Measurements from ENCODE around the gene FBN2.

The FBN2 gene
- long read RNA-seq, donor 1: 0 reads
- long read RNA-seq, donor 2: 0 reads
- long read RNA-seq, donor 3: 0 reads
- long read RNA-seq, donor 4, partial matches to known transcripts: 0 of 1 reads
- long read RNA-seq, donor 4, other reads (novel, unspliced or antisense): 0 of 1 reads
- long read RNA-seq, donor 5, full-length matches to known transcripts: 2 of 2 reads
- long read RNA-seq, donor 5, partial matches to known transcripts: 0 of 2 reads
- long read RNA-seq, donor 5, other reads (novel, unspliced or antisense): 0 of 2 reads
- long read RNA-seq, donor 6, full-length matches to known transcripts: 3 of 21 reads
- long read RNA-seq, donor 6, partial matches to known transcripts: 18 of 21 reads
- long read RNA-seq, donor 6, other reads (novel, unspliced or antisense): 0 of 21 reads
- long read RNA-seq, donor 7, full-length matches to known transcripts: 2 of 16 reads
- long read RNA-seq, donor 7, partial matches to known transcripts: 14 of 16 reads
- long read RNA-seq, donor 7, other reads (novel, unspliced or antisense): 0 of 16 reads
- long read RNA-seq, donor 8, full-length matches to known transcripts: 3 of 3 reads
- long read RNA-seq, donor 8, partial matches to known transcripts: 0 of 3 reads
- long read RNA-seq, donor 8, other reads (novel, unspliced or antisense): 0 of 3 reads

DNA sequence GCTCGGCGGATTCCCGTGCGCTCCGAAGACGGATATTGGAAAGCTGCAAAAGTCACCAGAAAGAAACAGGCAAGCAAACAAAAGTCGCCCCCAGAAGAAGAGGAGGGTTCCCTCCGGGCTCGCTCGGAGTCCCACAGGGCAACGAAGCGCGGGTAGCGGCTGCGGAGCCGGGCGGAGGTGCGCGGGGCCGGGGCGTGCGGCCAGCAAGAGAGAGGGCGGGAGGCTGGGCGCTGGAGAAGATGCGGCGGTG is at the start of gene FBN2:
Gene FBN2 (minus strand): TSS at position 246 of the 250 bp plus-strand sequence. CDS start 642 bp downstream, outside the sequence.
- peak; percentile 91 for DNase-seq

DNA sequence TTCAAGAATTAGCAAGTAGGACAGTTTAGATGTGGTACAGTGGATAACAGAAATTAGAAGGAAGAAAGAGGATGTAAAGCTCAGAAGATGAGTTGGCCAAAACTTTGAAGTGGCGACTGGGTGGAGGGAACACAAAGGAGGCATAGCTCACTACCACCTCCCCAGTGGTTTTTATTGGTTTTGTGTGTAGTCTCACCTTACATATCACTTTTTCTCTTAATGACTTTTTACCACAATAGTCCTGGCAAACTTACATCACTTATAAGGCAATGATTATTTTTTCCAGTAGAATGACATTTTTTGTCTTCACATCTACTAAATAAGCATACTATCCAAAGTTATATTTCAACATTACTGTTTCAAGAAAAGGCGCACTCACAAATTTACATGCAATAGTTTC is 49.2 kb upstream of the FBN2 start:
- DNase-seq: no peak

DNA sequence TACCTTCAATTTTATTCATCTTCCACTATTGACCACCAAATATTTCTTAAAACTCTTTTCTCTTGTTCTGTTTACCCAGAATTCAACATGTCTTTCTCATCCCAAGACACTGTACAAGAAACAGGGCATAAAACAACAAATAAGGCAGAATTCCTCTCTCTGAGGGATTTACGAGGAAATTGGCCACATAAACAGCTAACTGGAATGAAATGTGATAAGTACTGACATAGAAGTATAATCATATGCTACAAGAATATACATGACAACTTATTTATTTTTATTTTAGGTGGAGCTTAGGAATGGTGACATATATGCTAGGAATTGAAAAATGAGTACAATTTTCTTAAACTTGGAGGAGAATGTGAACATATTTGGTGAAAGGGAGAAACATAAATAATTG is 48.8 kb upstream of the FBN2 start:
- no peak for DNase-seq

DNA sequence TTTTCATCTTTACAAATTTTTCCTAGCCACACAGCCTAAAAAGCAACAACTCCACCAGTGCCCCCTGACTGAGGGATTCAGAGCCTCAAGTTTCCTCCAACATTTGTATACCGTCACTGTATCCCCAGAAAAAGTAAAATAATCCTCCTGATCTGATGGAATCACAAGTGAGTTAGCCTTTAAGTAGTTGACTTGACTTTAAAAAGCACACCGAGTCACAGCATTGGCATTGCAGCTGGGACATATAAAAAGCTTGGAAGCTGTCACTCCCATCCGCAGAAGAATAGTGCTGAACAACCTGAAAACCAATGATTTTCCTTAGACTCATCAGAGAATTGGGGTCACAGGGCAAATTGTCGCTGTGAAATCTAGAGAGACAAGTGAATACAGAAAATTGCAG is 41.6 kb upstream of the FBN2 start:
- no peak for DNase-seq

DNA sequence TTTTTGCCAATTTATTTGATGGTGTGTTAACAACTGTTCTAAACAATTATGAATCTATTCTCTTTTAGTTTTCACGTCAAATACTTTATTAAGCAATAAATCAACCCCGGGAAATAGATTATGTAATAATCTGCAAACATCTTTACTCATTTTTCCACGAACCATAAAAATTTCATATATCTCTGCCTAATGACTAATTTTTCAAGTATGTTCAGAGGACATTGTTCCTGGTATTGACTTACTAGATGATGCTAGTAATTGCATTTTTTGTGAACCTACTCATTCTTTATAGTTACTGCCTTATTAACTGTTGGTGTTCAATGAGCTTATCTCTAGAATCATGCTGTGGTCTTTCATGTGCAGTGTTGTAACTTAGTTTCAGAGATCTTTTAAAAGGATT is 41.0 kb upstream of the FBN2 start:
- DNase-seq: no peak

DNA sequence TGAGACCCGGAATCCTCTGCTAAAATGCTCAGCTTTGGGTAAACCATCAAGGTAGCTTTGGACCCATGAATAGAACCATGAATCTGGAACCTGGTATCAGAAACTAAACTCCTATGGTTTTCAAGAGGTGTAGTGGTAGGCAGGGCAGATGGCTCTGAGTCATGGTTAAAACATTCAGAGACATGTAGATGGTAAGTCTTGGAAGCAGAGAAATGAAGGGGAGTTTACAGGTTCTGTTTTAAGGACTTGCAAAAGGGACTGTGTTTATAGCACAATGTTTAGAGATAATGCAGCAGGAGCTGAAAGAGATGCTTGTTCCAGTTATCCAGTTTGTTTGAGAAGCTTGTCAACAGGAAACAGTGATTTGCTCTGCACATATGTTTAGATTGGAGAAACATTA is 36.0 kb upstream of the FBN2 start:
- DNase-seq: no peak

DNA sequence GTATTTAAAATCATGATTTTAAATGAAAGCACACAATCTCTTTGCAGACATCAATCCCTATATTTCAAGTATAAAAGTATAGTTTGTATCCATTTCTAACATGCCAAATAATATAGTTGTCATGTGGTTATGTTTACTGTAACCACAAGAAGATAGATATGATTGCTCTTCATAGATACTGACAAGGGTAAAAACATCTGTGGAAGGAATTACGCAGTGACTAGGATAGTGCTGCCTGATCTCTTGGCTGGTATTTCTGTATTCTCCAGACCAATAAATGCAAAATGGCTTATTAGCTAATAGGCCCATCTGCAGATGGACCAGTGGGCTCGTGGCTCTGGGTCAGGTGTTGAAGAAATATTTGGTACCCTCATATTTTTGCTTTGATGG is 34.9 kb upstream of the FBN2 start:
- no peak for DNase-seq

DNA sequence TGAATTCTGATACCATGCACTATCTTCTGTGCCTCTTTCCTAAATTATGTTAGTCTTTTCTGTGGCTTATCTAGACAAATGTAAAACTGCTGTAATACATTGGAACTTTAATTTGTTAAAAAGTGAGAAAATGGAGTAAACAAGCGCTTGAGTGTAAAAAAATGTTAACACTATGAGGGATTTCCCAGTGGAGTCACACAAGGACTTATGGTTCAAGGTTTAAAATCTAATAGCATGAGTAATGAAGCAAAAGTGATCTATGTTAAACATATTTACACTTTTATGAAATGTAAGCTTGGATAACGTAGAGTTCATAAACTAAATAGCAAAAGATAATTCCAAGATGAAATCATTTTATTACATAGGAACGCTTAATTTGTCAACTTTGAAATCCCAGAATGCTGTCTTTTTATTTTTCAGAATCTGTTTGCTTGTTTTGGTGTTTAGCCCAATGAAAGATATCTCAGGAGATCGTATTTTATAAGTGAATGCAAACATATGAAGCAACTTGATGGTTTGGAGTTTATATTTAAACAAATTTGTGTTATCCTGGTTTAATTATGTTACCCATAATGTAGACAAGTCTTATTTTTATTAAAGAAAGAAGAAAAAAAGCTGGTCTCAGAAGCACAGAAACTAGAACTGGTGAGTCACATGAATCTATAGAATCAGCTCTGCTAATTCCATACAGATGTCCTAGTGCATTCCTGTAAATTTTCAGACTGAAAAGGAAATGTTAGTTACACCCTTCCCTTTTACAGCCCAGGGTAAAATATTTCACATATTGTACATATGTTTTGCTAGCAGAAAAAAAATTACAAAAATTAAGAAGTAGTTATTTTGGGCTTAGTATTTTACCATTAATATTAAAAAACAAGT is 34.2 kb upstream of the FBN2 start:
- DNase-seq: no peak

DNA sequence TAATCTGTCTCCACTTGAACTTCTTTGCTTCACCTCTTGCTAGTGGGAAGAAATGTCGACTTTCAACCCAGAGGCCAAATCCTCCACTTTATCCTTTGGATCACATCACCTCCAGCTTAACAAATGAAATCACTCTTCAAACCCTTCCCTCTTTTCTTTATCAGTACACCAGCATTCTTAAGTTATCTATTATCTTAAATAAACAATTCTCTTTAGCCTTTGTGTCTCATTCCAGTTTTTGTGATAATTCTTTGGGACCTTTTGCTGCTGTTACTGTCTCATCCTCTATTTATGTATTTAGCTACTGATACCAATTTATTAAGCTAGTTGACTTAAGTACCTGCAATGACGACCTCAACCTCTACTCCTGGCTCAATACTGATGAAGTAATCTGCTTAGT is 28.1 kb upstream of the FBN2 start:
- no peak for DNase-seq

DNA sequence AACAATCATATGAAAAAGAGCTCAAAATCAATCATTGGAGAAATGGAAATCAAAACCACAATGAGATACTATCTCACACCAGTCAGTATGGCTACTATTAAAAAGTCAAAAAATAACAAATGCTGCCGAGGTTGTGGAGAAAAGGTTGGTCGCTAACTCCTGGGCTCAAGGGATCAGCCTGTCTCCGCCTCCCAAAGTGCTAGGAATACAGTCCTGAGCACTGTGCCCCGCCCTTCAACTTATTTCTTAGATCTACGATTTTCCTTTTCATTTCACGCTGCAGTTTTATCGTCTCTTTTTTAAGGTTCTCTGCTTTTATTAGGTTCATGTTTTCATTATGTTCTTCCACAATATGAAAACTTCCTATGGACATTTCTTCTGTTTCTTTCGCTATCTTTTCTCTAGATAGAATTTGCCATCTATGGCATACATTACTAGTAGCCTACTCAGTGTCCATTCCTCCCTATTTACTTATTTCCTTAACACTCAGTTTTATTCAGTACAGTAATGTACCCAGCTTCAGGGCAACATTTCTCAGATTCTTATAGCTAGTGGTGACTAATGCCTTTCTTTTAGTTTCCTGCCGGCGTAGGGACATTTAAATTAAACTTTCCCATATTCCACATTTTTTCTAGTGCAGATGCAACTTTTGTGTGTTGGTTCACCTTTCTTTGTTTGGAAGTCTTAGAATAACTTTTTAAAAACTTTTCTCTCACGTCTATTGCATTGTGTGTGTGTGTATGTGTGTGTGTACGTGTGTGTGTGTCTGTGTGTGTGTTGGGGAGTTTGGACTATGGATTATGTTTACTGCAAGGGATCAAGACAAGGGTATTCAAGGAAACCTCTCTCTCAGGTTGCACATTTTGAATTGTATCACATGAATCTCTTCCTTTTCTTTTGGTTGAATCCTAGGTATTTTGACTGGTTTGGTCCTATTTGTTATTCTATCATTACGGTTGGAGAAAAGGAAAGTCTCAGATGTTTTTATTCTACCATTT is 21.6 kb upstream of the FBN2 start:
- DNase-seq: no peak

DNA sequence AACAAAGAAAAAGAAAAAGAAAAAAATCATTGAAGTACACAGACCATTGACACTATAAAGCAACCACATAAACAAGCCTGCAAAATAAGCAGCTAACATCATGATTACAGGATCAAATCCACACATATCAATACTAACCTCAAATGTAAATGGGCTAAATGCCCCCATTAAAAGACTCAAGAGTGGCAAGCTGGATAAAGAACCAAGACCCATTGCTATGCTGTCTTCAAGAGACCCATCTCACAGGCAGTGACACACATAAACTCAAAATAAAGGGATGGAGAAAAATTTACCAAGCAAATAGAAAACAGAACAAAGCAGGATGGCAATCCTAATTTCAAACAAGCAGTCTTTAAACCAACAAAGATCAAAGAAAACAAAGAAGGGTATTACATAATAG is 15.7 kb upstream of the FBN2 start:
- DNase-seq: no peak

DNA sequence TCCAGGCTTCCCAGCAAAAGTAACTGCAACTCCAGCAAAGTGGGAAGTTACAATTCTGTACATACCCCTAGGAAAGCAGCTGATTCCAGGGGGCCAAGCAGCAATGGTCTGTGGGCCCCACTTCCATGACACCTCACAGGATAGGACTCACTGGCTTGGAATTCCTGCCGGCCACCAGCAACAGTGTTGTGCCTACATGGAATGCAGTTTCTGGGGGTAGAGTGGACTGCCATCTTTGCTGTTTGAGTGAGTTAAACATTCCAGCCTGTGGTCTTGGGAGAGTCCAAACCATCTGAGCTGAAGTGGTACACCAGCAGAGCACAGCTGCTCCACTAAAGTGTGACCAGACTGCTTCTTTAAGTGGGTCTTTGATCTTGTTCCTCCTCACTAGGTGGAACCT is 13.4 kb upstream of the FBN2 start:
- DNase-seq: no peak

DNA sequence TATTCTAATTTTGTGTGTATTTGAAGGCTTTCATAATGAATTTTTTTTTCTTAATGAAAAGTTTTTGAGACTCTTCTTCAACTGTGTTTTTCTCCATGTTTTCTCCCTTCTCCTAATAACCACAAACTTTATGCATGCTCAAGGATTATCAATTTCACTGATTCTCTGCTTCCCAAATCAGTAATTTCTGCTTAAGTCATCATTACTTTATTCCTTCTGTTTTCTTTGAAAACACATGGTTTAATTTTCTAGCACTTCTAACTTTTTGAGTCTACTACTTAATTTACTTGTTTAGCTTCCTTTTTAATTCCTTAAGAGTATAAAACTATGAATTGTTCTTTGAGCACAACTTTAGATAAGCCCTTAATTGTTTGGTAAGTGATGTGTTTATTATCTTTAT is 11.5 kb upstream of the FBN2 start:
- DNase-seq: no peak

DNA sequence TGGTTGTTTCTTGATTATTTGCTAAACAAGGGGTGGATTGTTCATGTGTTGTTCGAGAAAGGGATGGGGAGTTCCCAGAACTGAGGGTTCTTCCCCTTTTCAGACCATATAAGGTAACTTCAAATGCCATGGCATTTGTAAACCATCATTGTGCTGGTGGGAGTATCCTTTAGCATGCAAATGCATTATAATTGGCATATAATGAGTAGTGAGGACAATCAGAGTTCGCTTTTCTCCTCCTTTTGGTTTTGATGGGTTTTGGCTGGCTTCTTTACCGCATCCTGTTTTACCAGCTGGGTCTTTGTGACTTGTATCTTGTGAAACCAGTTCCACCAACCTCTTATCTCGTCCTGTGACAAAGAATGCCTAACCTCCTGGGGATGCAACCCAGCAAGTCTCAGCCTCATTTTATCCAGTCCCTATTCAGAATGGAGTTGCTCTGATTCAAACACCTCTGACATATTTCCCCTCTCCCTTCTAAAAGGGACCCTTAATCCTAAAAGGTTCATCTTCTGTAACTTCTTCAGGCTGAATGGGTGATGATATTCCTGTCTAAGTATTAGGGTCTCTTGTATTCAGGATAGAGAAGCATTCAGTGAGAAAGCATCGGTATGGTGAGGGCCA is 8.7 kb upstream of the FBN2 start:
- DNase-seq: no peak

DNA sequence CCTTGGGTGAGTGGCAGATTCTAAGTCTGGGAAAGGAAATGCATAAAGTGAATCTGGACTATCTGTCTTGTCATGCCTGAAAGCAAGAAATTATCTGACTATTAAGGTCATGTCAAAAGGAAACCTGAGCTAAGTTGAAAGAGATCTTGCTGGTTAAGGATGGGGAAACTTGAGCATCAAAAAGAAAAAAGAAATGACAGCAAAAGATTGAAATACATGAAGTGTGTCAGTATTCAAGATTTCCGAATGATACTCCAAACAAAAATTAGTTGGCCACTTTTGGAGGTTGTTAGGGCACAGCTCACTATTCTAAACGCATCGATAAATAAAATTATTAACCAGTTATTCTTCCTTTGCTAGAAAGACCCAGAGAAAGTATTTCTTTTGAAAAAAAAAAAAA is 3.3 kb upstream of the FBN2 start:
- no peak for DNase-seq

DNA sequence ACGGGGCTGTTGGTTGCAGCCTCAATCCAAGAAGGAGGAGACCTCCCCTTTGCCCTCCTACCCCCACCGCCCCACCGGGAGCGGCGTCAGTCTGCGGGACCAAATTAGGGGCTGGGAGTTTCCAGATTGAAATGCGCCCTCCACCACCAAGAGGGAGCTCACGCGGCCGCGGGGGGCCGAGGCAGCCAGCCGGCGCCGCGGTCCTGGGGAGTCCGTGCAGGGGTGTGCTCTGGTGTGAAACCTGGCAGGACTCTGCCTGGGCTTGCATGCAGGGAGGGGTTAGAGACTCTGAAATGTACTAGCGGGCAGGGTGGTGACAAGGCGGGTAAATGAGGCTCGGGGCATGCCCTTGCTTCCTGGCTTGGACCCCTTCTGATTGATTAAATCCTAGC is 989 bp upstream of the FBN2 start:
- DNase-seq: no peak

DNA sequence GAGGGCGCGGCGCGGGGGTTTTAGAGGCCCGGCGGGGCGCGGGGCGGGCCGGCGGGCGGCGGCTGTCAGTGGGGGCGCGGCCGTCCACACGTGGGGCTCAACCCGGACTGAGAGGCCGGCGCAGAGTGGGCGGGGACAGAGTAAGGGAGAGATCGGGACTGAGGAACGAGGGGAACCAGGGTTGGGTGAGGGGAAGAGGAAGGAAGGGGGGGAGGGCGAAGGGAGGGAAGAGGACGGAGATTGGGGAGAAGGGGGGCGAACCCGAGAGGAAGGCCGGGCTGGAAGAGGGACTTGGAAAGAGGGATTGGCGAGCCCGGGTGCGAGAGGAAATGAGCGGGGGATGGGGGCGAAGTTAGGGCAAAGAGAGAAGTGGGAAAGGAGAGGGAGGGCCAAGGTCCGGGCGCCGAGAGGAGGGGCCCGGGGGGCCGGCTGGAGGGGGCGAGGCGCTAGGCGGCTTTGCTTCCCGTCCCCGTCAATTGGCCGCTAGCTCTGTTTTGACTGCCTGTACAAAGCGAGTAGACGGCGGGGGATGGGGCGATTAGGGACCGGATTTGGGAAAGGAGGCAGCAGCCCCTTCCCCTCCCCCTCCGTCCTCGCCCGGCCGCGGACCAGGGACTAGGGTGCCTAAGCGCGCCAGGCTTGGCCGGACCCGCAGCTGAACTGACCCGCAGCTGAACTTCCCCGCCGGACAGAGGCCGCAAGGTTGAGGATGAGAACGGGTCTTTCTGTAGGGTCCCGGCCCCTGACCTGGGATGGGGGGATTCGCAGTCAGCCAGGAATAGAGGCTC is 399 bp upstream of the FBN2 start:
- DNase-seq: peak; percentile 77

DNA sequence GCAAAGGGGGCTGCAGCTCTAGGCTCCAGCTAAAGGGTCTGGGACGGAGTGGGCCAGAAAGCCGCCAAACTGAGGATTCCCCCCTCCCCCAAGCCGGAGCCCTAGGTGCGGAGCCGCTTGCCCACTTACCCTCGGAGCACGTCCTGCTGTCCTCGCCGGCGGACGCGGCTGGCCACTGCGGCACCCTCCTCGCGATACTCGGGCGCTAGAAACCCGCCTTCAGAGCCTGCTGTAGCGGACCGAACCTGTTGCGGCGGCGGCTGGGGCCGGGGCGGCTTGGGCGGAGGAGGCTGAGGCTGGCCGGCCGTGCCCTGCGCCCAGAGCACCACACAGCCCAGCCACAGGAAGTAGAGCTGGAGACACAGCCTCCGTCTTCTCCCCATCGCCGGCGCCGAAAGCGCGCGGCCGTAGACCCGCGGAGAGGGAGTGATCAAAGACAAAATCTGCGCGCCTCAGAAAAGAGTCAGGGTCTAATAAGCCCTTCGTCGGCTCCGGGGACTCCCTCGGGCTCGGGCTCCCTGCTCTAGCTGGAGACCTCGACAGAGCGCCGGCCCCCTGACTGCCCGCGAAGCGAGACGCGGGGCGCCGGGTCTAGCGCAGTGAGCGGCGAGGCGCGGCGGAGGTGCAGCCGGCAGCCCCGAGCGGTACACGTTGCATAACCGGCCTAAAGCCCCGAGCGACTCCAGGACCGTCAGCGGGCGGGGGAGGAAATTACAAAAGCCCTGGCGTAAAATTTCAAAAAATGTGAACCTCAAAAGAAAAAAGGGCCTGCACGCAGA is 635 bp downstream of the FBN2 start:
- peak; percentile 93 for DNase-seq

DNA sequence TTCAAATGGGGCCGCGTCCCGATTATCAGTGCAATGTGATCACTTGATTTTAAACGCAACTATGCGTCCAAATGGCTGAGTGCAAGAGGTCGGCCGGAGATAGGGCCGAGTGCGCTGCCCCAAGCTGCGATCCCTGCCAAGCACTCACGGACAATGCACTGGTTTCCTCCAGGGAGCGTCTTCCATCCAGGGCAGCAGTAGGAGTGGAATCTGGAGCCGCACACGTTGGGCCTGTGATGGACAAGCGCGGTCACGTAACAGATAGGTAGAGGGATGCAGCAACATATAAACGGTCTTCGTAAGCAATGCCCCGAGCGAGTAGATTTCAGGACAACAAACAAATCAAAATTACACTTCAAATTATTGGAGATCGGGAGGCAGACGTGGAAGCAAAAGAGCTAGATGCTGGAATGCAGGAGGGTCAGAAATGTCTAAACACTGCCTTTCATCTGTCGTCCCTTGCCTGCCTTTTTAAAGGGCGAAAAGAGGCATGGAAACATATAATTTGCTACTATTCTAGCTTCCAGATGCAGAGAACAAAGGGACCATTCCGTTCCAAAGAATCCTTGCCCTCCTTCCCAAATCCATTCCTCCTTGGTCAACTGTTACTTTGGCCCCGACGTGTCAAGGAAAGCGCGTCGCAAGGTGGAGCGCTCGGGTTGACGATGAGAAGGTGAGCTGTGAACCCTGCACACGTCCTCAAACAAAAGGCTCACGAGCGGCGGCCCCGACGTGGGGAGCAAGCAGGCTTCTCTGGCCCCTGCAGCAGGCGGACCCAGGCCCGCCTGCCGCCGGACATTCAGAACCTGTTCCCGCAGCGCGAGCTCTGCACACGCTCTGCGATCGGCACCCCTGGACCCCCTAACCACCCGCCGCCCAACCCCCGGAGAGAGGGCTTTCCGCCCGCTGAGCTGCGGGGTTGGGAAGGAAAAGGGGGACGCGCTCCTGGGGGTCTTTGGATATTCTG is 1.5 kb downstream of the FBN2 start:
- DNase-seq: peak; percentile 58
